ENCODE data around the gene PDHA1.

- TF ChIP-seq POLR2AphosphoS5 (IDR thresholded peaks at IDR 0.05; ENCODE audit: borderline replicate concordance, low read depth, low read length) (no peak), EZH2 (IDR thresholded peaks at IDR 0.05) (no peak), FOXP2 (optimal IDR thresholded peaks at IDR 0.05; ENCODE audit: control extremely low read depth, extremely low read length, insufficient read depth) (no peak)
Measured at GRCh38 chrX:19349264-19349663, 5.5 kb downstream of the PDHA1 start.
